HFFc6 (cell line): ENCODE measurements around the gene FNDC3B. TPM values are rescaled to one million over a fixed set of nuclear protein-coding genes. Genes with fewer than 3 reads are reported as not detected.

Experiments used
- DNase-seq: peaks from one replicate; pipeline ENCODE4 v3.0.0-alpha.2; 2018
- H3K27ac Mint-ChIP-seq: 2 replicates; pipeline ENCODE4 v1.8.0; 2020; ENCODE audit warnings: mild to moderate bottlenecking, mixed read lengths
- H3K27me3 Mint-ChIP-seq: 2 replicates; pipeline ENCODE4 v1.8.0; 2021; ENCODE audit warnings: mild to moderate bottlenecking, moderate library complexity, mixed read lengths; ENCODE audit not compliant: insufficient read depth
- H3K36me3 Mint-ChIP-seq: 2 replicates; pipeline ENCODE4 v1.8.0; 2021; ENCODE audit warnings: low read depth, mixed read lengths
- H3K4me1 Mint-ChIP-seq: 2 replicates; pipeline ENCODE4 v1.8.0; 2020; ENCODE audit warnings: low read depth, mixed read lengths
- H3K4me3 Mint-ChIP-seq: 2 replicates; pipeline ENCODE4 v1.8.0; 2020; ENCODE audit warnings: mild to moderate bottlenecking, moderate library complexity, mixed read lengths
- H3K9me3 Mint-ChIP-seq: 2 replicates; pipeline ENCODE4 v1.8.0; 2020; ENCODE audit warnings: mild to moderate bottlenecking, mixed read lengths
- total RNA-seq, 6 experiments: library from RNA; stranded (reverse); fragmentation: NEBNext Ultra II Directional; extraction: Animal tissue kit (Norgen Biotek cat#: 25700); gene quantifications; 2 replicates in 1 of 6; 3 replicates in 5 of 6; pipeline ENCODE4 v1.2.3, GENCODE V29; 2021
- TF ChIP-seq, protein P1 (sequence below): fragments of 200-600 bp; sonication (generic); IDR thresholded peaks from 2 replicates; pipeline ENCODE4 v1.5.0; 2021; ENCODE audit warnings: antibody characterized with exemption, mild to moderate bottlenecking

The FNDC3B gene
- total RNA-seq, 6 experiments from 2014 or later: 133 to 192 (median 155) TPM

DNA sequence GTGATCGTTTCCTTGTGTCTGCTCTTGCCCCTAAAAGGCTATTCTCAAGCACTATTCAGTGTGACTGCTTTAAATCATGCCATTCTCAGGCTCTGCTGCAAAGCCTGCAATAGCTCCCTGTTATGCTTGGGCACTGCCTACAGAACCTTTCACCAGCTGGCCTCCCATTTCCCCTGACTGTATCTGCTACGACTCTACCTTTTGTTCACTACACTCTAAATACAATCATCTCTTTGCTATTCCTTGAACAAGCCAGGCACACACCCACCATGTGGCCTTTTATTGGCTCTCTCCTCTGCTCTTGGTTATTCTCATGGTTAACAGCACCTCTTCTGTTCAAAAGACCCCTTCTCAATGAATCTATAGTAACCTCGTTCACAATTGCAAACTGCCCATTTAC is 29.6 kb upstream of the FNDC3B start:
- Mint-ChIP-seq H3K4me3 (no peak overlapping the region), H3K9me3 (no peaks in the 10 kb centered on the region), H3K36me3 (no peaks in the 10 kb centered on the region)

DNA sequence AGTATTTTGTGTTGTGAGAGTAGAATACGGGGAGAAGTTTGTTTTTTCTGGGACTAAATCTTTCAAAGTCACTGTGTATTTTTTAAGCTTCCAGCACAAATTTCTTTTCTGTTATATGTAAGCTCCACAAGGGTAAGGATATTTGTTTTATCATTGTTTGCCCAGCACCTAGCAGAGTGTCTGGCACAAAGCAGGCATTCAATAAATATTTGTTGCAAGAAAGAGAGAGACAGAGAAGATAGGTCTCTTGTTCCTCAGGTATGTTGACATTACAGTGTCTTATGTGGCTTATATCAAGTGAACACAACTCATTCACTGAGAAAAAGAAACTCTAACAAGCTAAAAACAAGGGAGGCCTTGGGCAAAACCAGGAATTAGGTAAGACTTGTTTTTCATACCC is 26.6 kb upstream of the FNDC3B start:
- H3K36me3 Mint-ChIP-seq: no peaks in the 10 kb centered on the region
- H3K4me1 Mint-ChIP-seq: no peaks in the 10 kb centered on the region
- H3K4me3 Mint-ChIP-seq: no peak overlapping the region
- DNase-seq: no peak
- TF ChIP-seq, protein P1, sequence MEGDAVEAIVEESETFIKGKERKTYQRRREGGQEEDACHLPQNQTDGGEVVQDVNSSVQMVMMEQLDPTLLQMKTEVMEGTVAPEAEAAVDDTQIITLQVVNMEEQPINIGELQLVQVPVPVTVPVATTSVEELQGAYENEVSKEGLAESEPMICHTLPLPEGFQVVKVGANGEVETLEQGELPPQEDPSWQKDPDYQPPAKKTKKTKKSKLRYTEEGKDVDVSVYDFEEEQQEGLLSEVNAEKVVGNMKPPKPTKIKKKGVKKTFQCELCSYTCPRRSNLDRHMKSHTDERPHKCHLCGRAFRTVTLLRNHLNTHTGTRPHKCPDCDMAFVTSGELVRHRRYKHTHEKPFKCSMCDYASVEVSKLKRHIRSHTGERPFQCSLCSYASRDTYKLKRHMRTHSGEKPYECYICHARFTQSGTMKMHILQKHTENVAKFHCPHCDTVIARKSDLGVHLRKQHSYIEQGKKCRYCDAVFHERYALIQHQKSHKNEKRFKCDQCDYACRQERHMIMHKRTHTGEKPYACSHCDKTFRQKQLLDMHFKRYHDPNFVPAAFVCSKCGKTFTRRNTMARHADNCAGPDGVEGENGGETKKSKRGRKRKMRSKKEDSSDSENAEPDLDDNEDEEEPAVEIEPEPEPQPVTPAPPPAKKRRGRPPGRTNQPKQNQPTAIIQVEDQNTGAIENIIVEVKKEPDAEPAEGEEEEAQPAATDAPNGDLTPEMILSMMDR: no peak
- H3K27ac Mint-ChIP-seq: no peak overlapping the region
- H3K27me3 Mint-ChIP-seq: no peaks in the 10 kb centered on the region; the same call in 1 of the 2 replicates
- H3K9me3 Mint-ChIP-seq: no peaks in the 10 kb centered on the region

More for the DNA sequence above, 29.6 kb upstream of the FNDC3B start:
- no peak overlapping the region for H3K27ac Mint-ChIP-seq
- no peaks in the 10 kb centered on the region; the same call in 1 of the 2 replicates for H3K27me3 Mint-ChIP-seq
- DNase-seq: no peak
- TF ChIP-seq, protein P1: no peak
- no peaks in the 10 kb centered on the region for H3K4me1 Mint-ChIP-seq

DNA sequence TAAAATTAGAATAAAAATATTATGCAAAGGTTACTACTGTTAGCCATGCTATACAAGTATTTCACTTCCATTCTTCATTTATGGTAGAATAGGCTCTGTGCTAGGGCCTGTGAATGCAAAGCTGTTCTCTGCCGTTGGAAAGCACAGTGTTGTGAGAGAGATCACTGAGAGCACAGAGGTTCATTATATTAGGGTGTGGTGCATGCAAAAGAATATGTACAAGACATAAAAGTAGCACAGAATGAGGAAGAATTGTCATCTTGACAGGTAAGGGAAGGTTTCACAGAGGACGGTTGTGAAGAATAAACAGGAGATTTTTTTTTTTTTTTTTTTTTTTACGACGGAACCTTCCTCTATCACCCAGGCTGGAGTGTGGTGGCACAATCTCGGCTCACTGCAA is 25.2 kb upstream of the FNDC3B start:
- H3K27me3 Mint-ChIP-seq: no peaks in the 10 kb centered on the region; the same call in 1 of the 2 replicates
- H3K9me3 Mint-ChIP-seq: no peaks in the 10 kb centered on the region
- no peak for DNase-seq
- H3K4me3 Mint-ChIP-seq: no peak overlapping the region
- H3K4me1 Mint-ChIP-seq: no peaks in the 10 kb centered on the region
- TF ChIP-seq, protein P1: no peak
- H3K36me3 Mint-ChIP-seq: no peaks in the 10 kb centered on the region
- no peak overlapping the region for H3K27ac Mint-ChIP-seq

DNA sequence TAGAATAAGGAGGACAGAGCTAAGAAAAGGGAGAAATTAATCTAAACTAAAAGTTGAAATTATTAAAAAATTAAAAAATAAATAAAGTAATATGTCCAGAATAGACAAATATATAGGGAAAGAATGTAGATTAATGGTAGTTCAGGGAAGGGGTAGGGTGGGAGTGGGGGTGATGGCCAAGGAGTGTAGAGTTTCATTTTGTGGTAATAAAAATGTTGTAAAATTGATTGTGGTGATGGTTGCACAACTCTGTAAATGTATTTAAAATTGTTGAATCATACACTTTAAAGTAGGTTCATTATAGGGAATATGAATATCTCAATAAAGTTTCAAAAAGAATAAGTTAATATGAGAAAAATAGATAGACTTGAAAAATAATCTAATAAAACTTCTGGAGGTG is 21.0 kb upstream of the FNDC3B start:
- Mint-ChIP-seq H3K4me1 (no peaks in the 10 kb centered on the region), H3K27me3 (no peaks in the 10 kb centered on the region; the same call in 1 of the 2 replicates), H3K4me3 (no peak overlapping the region), H3K36me3 (no peaks in the 10 kb centered on the region), H3K9me3 (no peaks in the 10 kb centered on the region), H3K27ac (no peak overlapping the region)
- DNase-seq: no peak
- TF ChIP-seq, protein P1: no peak

DNA sequence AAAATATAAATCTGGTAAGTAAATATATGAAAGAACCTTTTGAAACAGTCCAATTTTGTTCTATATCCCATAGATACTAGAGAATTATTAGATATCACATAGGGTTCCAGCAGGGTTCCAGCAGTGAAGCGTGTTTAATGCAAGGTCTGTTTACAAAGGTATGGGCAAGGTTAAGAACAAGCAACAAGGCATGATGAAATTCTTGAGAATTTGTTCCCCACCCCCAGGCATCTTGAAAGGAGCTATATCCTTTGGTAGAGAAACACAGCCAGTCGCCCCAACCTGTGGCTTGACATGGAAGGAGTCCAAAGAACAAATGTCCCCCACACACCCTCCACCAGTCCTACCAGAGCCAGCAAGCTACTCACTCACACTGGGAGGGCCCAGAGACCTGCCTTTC is 18.6 kb upstream of the FNDC3B start:
- H3K4me3 Mint-ChIP-seq: no peak overlapping the region
- no peak for DNase-seq
- H3K4me1 Mint-ChIP-seq: no peaks in the 10 kb centered on the region
- no peaks in the 10 kb centered on the region for H3K9me3 Mint-ChIP-seq
- H3K36me3 Mint-ChIP-seq: no peaks in the 10 kb centered on the region
- TF ChIP-seq, protein P1: no peak
- no peaks in the 10 kb centered on the region for H3K27me3 Mint-ChIP-seq
- H3K27ac Mint-ChIP-seq: no peak overlapping the region

DNA sequence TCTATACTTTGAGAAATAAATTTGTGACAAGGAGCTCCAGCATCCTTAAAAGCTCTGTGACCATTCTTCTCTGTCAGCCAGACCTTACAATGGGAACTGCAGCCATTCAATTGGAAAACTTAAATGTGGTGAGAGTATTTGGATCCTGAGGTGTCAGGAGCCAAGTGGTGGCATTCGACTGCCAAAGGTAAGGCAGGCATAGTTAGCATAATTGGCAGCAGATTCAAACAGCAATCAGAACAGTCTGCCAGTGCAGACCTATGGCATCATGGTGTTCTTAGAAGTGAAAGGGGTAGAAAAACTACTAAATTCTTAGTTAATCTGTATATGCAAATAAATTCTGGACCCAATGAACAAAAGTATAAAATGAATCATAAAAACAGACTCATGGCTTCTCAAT is 18.2 kb upstream of the FNDC3B start:
- H3K27me3 Mint-ChIP-seq: no peaks in the 10 kb centered on the region
- TF ChIP-seq, protein P1: no peak
- H3K4me1 Mint-ChIP-seq: no peaks in the 10 kb centered on the region
- DNase-seq: no peak
- H3K9me3 Mint-ChIP-seq: no peaks in the 10 kb centered on the region
- H3K4me3 Mint-ChIP-seq: no peak overlapping the region
- H3K36me3 Mint-ChIP-seq: no peaks in the 10 kb centered on the region
- no peak overlapping the region for H3K27ac Mint-ChIP-seq
